Peyer's patch (tissue), 4 donors: ENCODE data around the gene MYBBP1A. TPM values are rescaled to one million over a fixed set of nuclear protein-coding genes. Genes with fewer than 3 reads are reported as not detected.

Source experiments
- DNase-seq, 3 donors: peaks; one replicate each; pipeline ENCODE4 v3.0.0-alpha.2; 2017 to 2019
- H3K27ac ChIP-seq, 4 donors: fragments of 200-600 bp; sonication (generic); one replicate each; pipeline ENCODE4 v1.5.1; 2016 to 2019
- H3K27me3 ChIP-seq, 2 donors: fragments of 200-600 bp; sonication (generic); one replicate each; pipeline ENCODE4 v1.5.1; 2019
- H3K36me3 ChIP-seq, 3 donors: fragments of 200-600 bp; sonication (generic); one replicate each; pipeline ENCODE4 v1.5.1; 2016 to 2019
- H3K4me1 ChIP-seq, 4 donors: fragments of 200-600 bp; sonication (generic); one replicate each; pipeline ENCODE4 v1.5.1; 2016 to 2019
- H3K4me3 ChIP-seq, 4 donors: fragments of 200-600 bp; sonication (generic); 1 replicate in 3 of 4; 2 replicates in 1 of 4; pipeline ENCODE4 v1.5.1; 2016 to 2019; ENCODE audit warnings: mild to moderate bottlenecking in 1 of 4
- H3K9me3 ChIP-seq, 4 donors: fragments of 200-600 bp; sonication (generic); one replicate each; pipeline ENCODE4 v1.5.1; 2016 to 2019; ENCODE audit warnings: mild to moderate bottlenecking in 1 of 4
- POLR2A ChIP-seq, 2 donors: fragments of 450-650 bp; IDR thresholded peaks; one replicate each; pipeline ENCODE4 v1.5.1; 2017; ENCODE audit warnings: antibody characterized with exemption in 2 of 2, mild to moderate bottlenecking in 2 of 2, moderate library complexity in 2 of 2
- total RNA-seq, 4 donors: library from RNA; depleted of rRNA; stranded (reverse); fragments of >200 nt; gene quantifications; one replicate each; pipeline ENCODE4 v1.1.0, GENCODE V29; 2016
- TF ChIP-seq, protein P1 (sequence below), 6 experiments: fragments of 450-650 bp in 4 of 6; fragments of 200-600 bp in 2 of 6; sonication (generic) in 1 of 6; IDR thresholded peaks; one replicate each; pipeline ENCODE4 v1.5.1; 2017 to 2019; ENCODE audit warnings: antibody characterized with exemption in 6 of 6, mild to moderate bottlenecking in 3 of 6, moderate library complexity in 1 of 6

The MYBBP1A gene
- total RNA-seq, 4 donors from 2014 or later, result 27.1 to 244 (median 91.2) TPM

DNA sequence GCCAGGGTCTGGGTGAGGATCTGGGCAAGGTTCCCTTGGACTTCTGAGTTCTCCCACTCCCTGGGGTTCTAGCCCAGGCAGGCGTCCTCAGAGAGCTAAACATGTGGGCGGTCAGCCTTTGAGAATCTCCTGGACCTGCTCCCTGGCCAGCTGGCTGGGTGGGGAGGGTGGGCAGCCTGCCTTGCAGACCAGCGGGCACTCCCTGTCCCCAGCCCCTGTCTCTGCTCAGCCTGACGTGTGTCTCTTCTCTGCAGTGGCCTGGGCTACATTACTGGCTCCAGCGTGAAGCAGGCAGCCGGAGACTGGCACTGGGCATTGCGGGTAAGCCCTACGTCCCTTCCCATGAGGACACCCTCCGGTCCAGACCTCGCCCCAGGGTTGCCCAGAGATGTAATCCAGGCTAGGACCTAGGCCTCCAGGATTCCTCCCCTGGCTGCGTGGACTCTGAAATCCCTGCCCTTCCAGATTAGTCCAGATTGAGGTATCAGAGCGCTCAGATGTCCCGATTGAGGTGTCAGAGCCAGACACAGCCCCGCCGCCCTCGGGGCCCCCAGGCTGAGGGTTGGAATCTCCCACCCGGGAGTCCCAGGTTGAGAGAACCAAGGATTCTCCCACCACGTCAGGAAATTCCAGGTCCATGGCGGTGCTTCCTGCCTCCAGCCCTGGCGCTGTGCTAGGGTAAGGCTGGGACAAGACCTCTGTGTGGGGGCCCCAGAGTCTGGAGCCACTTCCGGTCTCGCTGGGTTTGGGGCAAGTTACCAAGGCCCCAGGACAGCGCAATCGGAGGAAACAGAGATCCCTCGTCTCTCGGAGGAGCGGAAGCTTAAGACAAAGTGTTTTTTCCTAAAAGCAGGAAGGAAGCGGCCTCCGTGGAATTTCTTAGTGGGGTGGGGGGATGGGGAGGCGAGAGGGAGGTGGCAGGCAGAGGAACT is 24.1 kb downstream of the MYBBP1A start:
- Histone ChIP-seq H3K4me1 (peaks cover 0 to 27% (median 3%) of the 10 kb centered on the region in 4 donors), H3K27ac (peak overlapping the region in 2 of 4 donors; percentile 25 to 45), H3K36me3 (no peaks in the 10 kb centered on the region), H3K4me3 (no peak overlapping the region), H3K27me3 (no peaks in the 10 kb centered on the region), H3K9me3 (no peaks in the 10 kb centered on the region)
- TF ChIP-seq POLR2A (IDR thresholded peaks at IDR 0.05), result no peak
- TF ChIP-seq, protein P1, sequence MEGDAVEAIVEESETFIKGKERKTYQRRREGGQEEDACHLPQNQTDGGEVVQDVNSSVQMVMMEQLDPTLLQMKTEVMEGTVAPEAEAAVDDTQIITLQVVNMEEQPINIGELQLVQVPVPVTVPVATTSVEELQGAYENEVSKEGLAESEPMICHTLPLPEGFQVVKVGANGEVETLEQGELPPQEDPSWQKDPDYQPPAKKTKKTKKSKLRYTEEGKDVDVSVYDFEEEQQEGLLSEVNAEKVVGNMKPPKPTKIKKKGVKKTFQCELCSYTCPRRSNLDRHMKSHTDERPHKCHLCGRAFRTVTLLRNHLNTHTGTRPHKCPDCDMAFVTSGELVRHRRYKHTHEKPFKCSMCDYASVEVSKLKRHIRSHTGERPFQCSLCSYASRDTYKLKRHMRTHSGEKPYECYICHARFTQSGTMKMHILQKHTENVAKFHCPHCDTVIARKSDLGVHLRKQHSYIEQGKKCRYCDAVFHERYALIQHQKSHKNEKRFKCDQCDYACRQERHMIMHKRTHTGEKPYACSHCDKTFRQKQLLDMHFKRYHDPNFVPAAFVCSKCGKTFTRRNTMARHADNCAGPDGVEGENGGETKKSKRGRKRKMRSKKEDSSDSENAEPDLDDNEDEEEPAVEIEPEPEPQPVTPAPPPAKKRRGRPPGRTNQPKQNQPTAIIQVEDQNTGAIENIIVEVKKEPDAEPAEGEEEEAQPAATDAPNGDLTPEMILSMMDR (IDR thresholded peaks at IDR 0.05), result no peak
- DNase-seq, result no peak

DNA sequence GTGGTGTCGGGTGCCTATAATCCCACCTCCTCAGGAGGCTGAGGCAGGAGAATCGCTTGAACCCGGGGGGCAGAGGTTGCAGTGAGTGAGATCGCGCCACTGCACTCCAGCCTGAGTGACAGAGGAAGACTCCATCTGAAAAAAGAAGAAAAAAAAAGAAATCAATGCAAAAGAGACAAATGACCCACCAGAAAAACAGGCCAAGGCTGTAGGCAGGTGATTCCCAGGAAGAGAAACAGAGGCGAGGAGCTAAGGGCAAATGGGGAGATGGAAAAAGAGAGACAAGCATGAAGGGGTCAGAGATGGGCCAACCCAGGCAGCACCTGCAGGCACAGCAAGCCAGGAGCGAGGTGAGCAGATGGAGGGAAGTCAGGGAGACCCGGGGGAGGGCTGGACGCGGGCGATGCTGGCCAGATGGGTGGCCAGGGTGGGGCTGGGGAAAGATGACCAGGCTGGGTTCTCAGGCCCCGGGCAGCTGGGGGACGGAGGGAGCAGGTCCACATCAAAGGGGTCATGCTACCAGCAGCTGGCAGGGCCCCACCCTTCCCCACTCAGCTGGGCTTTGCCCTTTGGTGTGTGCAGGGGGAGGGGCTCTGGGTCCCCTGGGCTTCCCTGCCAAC is 25.5 kb downstream of the MYBBP1A start:
- peaks cover 0 to 15% (median 3%) of the 10 kb centered on the region in 4 donors for H3K4me1 ChIP-seq
- H3K4me3 ChIP-seq, result no peak overlapping the region
- no peaks in the 10 kb centered on the region for H3K27me3 ChIP-seq
- no peaks in the 10 kb centered on the region for H3K36me3 ChIP-seq
- TF ChIP-seq POLR2A (IDR thresholded peaks at IDR 0.05), result no peak
- TF ChIP-seq, protein P1 (IDR thresholded peaks at IDR 0.05), result no peak
- DNase-seq, result no peak
- peak overlapping the region in 2 of 4 donors; percentile 13 to 45 for H3K27ac ChIP-seq
- H3K9me3 ChIP-seq, result no peaks in the 10 kb centered on the region

DNA sequence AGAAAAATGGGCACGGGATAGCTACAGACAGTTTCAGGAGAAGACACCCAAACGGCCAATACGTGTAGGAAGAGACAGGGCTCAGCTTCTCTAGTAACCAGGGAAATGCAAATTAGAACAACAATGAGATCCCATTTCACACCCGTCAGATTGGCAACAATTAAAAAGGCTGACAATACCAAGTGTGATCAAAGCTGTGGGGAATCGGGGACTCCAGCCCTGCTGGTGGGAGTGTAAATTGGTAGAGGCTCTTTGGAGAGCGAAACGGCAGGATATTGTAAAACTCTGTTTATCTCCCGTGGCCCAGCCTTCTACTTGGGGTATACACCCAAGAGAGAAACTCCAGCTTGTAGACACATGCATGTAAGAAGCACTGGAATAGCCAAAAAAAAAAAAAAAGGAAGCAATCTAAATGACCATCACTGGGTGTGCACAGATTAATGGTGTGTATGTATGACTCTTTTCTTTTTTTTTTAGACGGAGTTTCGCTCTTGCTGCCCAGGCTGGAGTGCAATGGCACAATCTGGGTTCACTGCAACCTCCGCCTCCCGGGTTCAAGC is 27.5 kb downstream of the MYBBP1A start:
- no peak for DNase-seq
- H3K36me3 ChIP-seq, result no peaks in the 10 kb centered on the region
- TF ChIP-seq, protein P1 (IDR thresholded peaks at IDR 0.05), result no peak
- no peak for TF ChIP-seq POLR2A (IDR thresholded peaks at IDR 0.05)

DNA sequence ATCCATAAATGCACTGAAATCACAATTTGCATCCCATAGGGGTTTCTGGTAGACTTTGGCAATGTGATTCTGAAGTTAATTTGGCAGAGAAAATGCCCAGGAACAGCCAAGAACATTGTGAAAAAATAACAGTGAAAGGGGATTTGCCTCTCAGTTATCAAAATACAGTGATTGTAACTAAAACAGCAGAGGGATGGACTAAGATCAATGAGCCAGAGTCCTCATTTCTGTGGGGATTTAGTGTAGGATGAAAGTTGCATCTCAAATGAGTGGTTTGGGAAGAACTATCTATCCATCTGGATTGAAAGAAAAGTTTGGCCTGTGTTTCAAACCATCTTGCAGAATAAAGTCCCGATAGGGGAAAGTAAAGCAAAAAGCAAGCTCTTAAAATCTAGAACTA is 28.1 kb downstream of the MYBBP1A start:
- Histone ChIP-seq H3K4me3 (no peak overlapping the region), H3K27ac (no peak overlapping the region), H3K27me3 (no peaks in the 10 kb centered on the region), H3K4me1 (no peaks in the 10 kb centered on the region), H3K36me3 (no peaks in the 10 kb centered on the region), H3K9me3 (no peaks in the 10 kb centered on the region)
- TF ChIP-seq, protein P1 (IDR thresholded peaks at IDR 0.05), result no peak
- DNase-seq, result no peak

More for the DNA sequence above, 27.5 kb downstream of the MYBBP1A start:
- Histone ChIP-seq H3K27ac (no peak overlapping the region), H3K9me3 (no peaks in the 10 kb centered on the region), H3K4me1 (no peaks in the 10 kb centered on the region), H3K27me3 (no peaks in the 10 kb centered on the region), H3K4me3 (no peak overlapping the region)

DNA sequence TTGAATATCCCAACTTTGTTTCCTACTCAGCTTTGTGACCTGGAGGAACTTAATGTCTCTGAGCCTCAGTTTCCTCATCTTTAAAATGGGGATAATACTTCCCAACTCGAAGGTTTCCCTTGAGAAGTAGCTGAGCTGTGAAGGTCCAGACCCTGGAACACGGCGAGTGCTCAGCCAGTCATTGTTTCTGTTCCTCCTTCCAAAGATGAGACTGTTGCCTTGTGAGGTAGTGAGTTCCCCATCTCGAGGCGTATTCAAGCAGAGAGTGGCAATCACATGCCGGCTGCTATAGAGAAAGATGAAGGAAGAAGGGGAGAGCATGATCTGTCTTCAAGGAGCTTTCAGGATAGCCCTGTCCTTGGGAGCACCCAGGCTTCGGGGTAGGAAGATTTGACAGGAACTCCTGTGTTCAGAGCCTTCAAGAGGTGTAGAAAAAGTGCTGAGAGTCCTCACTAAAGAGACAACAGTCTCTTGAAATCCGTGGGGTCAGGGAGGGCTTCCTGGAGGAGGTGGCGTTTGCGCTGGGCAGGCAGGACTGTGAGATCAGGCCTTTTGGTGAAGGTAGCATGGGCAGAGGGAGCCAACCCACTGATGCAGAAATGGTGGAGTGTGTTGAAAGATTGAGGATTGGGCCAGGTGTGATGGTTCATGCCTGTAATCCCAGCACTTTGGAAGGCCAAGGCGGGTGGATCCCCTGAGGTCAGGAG is 29.3 kb downstream of the MYBBP1A start:
- TF ChIP-seq POLR2A (IDR thresholded peaks at IDR 0.05), result no peak
- TF ChIP-seq, protein P1 (IDR thresholded peaks at IDR 0.05), result no peak

More for the DNA sequence above, 29.3 kb downstream of the MYBBP1A start:
- H3K27me3 ChIP-seq, result no peaks in the 10 kb centered on the region
- DNase-seq, result no peak
- no peaks in the 10 kb centered on the region for H3K4me1 ChIP-seq
- H3K4me3 ChIP-seq, result no peak overlapping the region
- no peaks in the 10 kb centered on the region for H3K36me3 ChIP-seq
- no peaks in the 10 kb centered on the region for H3K9me3 ChIP-seq
- H3K27ac ChIP-seq, result no peak overlapping the region
